Uterus (tissue), 4 donors: Measurements from ENCODE around the gene GRK5. TPM values are rescaled to one million over a fixed set of nuclear protein-coding genes. Genes with fewer than 3 reads are reported as not detected.

ENCODE experiments used
- DNase-seq, 2 donors: peaks; one replicate each; pipeline ENCODE4 v3.0.0-alpha.2; 2019 to 2020
- H3K27ac ChIP-seq, 2 donors: fragments of 200-600 bp; sonication (generic); 1 replicate in 1 of 2; 2 replicates in 1 of 2; pipeline ENCODE4 v1.5.1; 2016 to 2018
- H3K27me3 ChIP-seq, 2 donors: fragments of 200-600 bp; sonication (generic); one replicate each; pipeline ENCODE4 v1.5.1; 2018 to 2019; ENCODE audit warnings: control low read depth in 1 of 2
- H3K36me3 ChIP-seq, 2 donors: fragments of 200-600 bp; sonication (generic); one replicate each; pipeline ENCODE4 v1.5.1; 2019; ENCODE audit warnings: control low read depth in 1 of 2
- H3K4me1 ChIP-seq, 2 donors: fragments of 200-600 bp; sonication (generic); one replicate each; pipeline ENCODE4 v1.5.1; 2018 to 2019; ENCODE audit warnings: control low read depth in 1 of 2
- H3K4me3 ChIP-seq, 2 donors: fragments of 200-600 bp; sonication (generic); 1 replicate in 1 of 2; 2 replicates in 1 of 2; pipeline ENCODE4 v1.5.1; 2018 to 2019; ENCODE audit warnings: mild to moderate bottlenecking in 1 of 2
- H3K9me3 ChIP-seq, 2 donors: fragments of 200-600 bp; sonication (generic); one replicate each; pipeline ENCODE4 v1.5.1; 2019; ENCODE audit warnings: control low read depth in 1 of 2
- POLR2A ChIP-seq, 2 donors: fragments of 450-650 bp; IDR thresholded peaks; one replicate each; pipeline ENCODE4 v1.6.1; 2016; ENCODE audit warnings: antibody characterized with exemption in 2 of 2, mild to moderate bottlenecking in 1 of 2, moderate library complexity in 1 of 2
- intact Hi-C: fragments of 100-400 bp; cut with DNase I; formaldehyde crosslinking; loops from one replicate; pipeline ENCODE4 v1.15.1; 2023; ENCODE audit warnings: low total_unique reads
- total RNA-seq, 4 donors: library from RNA; depleted of rRNA in 3 of 4; stranded (reverse); fragments of >200 nt in 3 of 4; gene quantifications; one replicate each; pipeline versions ENCODE4 v1.1.0 to v1.2.4, GENCODE V29; 2014 to 2023
- TF ChIP-seq, protein P1 (sequence below), 4 experiments: fragments of 200-600 bp in 2 of 4; fragments of 450-650 bp in 2 of 4; sonication (generic) in 2 of 4; IDR thresholded peaks; one replicate each; pipeline ENCODE4 v1.5.1; 2016 to 2019; ENCODE audit warnings: antibody characterized with exemption in 4 of 4, mild to moderate bottlenecking in 2 of 4, moderate library complexity in 1 of 4
- donor health status: DM: yes; HTN: yes; CAD: no.

The GRK5 gene
- total RNA-seq, 4 donors from 2014 or later, result 11.6 to 34.6 (median 14.1) TPM

DNA sequence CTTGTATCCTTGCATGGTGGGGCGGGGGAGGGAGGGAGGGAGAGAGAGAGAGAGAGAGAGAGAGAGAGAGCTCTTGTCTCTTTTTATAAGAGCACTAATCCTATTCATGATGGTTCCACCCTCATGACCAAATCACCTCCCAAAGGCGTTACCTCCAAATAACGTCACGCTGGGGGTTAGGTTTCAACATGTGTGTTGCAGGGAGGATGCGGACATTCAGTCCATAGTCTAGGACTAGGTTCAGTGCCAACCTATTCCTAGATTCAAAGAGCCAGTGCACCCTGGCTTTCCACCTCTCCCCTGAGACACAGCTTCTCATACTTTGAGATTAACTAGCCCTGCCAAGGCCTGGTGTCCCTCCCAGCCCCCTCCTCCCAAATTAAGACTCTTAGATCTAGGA, 123.0 kb downstream of the GRK5 start:
- DNase-seq, result no peak
- H3K4me3 ChIP-seq, result no peak overlapping the region
- no peak for TF ChIP-seq POLR2A (IDR thresholded peaks at IDR 0.05)
- TF ChIP-seq, protein P1, sequence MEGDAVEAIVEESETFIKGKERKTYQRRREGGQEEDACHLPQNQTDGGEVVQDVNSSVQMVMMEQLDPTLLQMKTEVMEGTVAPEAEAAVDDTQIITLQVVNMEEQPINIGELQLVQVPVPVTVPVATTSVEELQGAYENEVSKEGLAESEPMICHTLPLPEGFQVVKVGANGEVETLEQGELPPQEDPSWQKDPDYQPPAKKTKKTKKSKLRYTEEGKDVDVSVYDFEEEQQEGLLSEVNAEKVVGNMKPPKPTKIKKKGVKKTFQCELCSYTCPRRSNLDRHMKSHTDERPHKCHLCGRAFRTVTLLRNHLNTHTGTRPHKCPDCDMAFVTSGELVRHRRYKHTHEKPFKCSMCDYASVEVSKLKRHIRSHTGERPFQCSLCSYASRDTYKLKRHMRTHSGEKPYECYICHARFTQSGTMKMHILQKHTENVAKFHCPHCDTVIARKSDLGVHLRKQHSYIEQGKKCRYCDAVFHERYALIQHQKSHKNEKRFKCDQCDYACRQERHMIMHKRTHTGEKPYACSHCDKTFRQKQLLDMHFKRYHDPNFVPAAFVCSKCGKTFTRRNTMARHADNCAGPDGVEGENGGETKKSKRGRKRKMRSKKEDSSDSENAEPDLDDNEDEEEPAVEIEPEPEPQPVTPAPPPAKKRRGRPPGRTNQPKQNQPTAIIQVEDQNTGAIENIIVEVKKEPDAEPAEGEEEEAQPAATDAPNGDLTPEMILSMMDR (IDR thresholded peaks at IDR 0.05), result no peak
- H3K27ac ChIP-seq, result no peak overlapping the region
- H3K9me3 ChIP-seq, result no peaks in the 10 kb centered on the region
- intact Hi-C loops, result no loop called here
- no peaks in the 10 kb centered on the region for H3K36me3 ChIP-seq
- H3K4me1 ChIP-seq, result no peaks in the 10 kb centered on the region
- H3K27me3 ChIP-seq, result no peaks in the 10 kb centered on the region

DNA sequence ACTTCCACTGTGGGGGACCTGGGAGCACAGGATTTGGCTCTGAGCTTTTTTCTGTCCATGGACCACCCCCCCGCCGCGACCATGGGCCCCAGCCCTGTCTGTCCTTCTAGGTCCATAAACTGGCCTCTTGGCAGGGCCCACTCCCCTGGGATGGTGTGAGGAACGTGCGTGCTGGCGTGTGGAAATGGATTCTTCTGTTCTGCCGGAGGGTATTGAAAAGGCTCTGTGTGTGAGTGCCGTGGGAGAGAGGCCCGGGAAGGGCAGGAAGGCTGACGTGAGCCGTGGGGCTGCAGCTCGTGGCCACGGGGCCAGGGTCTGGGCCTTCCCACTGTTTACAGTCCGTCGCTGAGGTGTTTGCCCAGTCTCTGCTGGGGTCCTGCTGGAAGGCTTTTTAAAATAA, 123.7 kb downstream of the GRK5 start:
- no peaks in the 10 kb centered on the region for H3K4me1 ChIP-seq
- no peaks in the 10 kb centered on the region for H3K9me3 ChIP-seq
- H3K27ac ChIP-seq, result no peak overlapping the region
- no peaks in the 10 kb centered on the region for H3K27me3 ChIP-seq
- TF ChIP-seq, protein P1 (IDR thresholded peaks at IDR 0.05), result no peak
- TF ChIP-seq POLR2A (IDR thresholded peaks at IDR 0.05), result no peak
- intact Hi-C loops, result no loop called here
- H3K36me3 ChIP-seq, result no peaks in the 10 kb centered on the region
- no peak overlapping the region for H3K4me3 ChIP-seq
- DNase-seq, result no peak

DNA sequence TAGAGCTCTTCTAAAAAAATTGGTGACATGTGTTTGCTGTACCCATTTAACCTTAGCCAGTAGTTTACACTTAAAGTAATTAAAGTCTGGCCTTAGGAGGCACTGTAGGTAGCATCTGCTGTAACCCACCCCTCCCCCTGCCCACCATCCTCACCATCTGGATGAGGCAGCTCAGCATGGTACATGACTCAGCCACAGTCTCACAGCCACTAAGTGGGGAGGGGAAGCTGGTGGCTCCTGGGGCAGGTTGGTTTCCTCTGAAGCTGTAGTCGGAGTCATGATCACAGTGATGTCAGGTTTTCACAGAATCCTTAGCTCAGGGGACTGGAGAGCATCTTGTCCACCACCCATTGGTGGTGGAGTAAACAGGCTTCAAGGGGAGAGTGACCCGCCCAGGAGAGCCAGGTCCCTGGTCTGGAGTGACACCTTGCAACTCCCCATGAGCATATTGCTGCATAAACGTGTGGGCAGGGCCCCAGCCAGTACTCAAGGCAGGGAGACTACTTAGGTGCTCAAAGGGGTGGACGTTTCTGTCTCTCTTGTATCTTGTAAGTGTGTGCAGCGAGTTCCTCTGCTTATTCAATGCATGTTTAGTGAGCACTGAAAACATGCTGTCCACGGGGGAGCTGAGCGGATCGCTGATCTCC, 125.9 kb downstream of the GRK5 start:
- Histone ChIP-seq H3K9me3 (no peaks in the 10 kb centered on the region), H3K4me3 (no peak overlapping the region), H3K36me3 (no peaks in the 10 kb centered on the region), H3K4me1 (no peaks in the 10 kb centered on the region), H3K27me3 (no peaks in the 10 kb centered on the region), H3K27ac (no peak overlapping the region)
- TF ChIP-seq POLR2A (IDR thresholded peaks at IDR 0.05), result no peak
- TF ChIP-seq, protein P1 (IDR thresholded peaks at IDR 0.05), result no peak
- no peak for DNase-seq
- intact Hi-C loops, result no loop called here

DNA sequence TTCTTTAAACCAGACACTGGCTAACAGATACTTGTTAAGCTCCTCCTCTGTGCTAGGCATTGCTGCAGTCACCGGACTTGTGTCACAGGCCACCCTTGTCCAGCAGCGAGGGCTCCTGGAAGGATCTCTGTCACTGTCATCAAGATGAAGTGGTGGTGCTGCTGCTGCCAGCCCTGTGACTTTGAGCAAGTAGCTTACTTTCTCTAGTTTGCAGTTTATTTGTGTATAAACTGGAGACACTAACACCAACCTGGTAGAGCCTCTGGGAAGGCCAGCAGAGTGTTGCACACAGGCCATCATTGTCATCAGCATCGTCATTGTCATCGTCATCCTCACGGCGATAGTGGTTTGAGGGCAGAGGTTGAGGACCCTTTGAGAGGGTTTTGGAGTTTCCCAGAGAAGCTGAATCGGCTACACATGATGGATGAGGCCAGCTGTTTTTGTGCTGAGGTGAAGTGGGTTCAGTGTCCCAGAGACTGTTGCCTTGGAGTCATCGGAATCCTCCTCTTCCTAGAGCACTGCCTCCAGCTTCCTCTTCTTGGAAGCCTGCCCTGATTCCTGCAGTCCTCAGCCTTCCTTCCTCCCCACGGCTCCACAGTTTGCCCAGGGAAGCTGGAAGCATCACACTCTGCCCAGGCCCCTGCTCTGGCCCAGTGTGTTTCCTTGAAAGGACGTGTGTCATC, 128.4 kb downstream of the GRK5 start:
- no peak for TF ChIP-seq POLR2A (IDR thresholded peaks at IDR 0.05)
- TF ChIP-seq, protein P1 (IDR thresholded peaks at IDR 0.05), result no peak
- Histone ChIP-seq H3K27me3 (no peaks in the 10 kb centered on the region), H3K4me3 (no peak overlapping the region), H3K36me3 (no peaks in the 10 kb centered on the region), H3K9me3 (no peaks in the 10 kb centered on the region), H3K4me1 (peaks cover 0 to under 1% of the 10 kb centered on the region in 2 donors), H3K27ac (no peak overlapping the region)
- no peak for DNase-seq
- intact Hi-C loops, result no loop called here

DNA sequence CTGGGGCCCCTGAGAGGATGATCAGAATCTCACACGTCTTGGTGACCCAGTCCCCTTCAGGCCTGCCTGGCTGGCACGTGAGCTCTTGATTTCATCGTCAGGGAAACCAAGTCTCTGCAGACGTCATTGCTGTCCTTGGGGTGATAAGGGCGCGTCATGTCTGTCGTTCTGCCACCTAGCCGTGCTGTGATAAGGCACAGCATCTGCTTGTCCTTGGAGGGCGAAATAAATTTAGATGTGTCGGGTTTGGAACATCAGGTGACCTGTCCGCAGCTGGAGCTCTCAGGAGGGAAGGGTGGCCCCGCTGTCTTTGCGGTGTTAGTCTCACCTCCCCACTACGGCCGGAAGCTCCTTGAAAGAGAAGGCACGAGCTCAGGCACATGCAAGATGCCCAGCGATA, 129.2 kb downstream of the GRK5 start:
- H3K4me1 ChIP-seq, result peaks cover 0 to 8% of the 10 kb centered on the region in 2 donors
- no peaks in the 10 kb centered on the region for H3K36me3 ChIP-seq

More for the DNA sequence above, 129.2 kb downstream of the GRK5 start:
- TF ChIP-seq, protein P1 (IDR thresholded peaks at IDR 0.05), result no peak
- TF ChIP-seq POLR2A (IDR thresholded peaks at IDR 0.05), result no peak
- intact Hi-C loops, result no loop called here
- Histone ChIP-seq H3K27ac (no peak overlapping the region), H3K4me3 (no peak overlapping the region), H3K9me3 (no peaks in the 10 kb centered on the region), H3K27me3 (no peaks in the 10 kb centered on the region)
- DNase-seq, result no peak
